Stimulated activated CD4-positive, alpha-beta T cell treated with anti-CD3 and anti-CD28 coated beads, TNF-alpha, amount 100 ng/mL, for 24 hours (primary cell): Measurements from ENCODE around the gene HBZ.
A peak's percentile ranks its signal among the peaks of the same experiment; 100 is the strongest.
"Not testable (repeated sequence)": the region's sequence is repeated elsewhere in the genome, so short reads cannot be mapped to it uniquely, and the experiment has no call there.

Experiments used
- DNase-seq, 3 experiments: peaks; one replicate each; pipeline ENCODE4 v3.0.0-alpha.2; 2020; ENCODE audit warnings: low read depth in 3 of 3

Gene HBZ

DNA sequence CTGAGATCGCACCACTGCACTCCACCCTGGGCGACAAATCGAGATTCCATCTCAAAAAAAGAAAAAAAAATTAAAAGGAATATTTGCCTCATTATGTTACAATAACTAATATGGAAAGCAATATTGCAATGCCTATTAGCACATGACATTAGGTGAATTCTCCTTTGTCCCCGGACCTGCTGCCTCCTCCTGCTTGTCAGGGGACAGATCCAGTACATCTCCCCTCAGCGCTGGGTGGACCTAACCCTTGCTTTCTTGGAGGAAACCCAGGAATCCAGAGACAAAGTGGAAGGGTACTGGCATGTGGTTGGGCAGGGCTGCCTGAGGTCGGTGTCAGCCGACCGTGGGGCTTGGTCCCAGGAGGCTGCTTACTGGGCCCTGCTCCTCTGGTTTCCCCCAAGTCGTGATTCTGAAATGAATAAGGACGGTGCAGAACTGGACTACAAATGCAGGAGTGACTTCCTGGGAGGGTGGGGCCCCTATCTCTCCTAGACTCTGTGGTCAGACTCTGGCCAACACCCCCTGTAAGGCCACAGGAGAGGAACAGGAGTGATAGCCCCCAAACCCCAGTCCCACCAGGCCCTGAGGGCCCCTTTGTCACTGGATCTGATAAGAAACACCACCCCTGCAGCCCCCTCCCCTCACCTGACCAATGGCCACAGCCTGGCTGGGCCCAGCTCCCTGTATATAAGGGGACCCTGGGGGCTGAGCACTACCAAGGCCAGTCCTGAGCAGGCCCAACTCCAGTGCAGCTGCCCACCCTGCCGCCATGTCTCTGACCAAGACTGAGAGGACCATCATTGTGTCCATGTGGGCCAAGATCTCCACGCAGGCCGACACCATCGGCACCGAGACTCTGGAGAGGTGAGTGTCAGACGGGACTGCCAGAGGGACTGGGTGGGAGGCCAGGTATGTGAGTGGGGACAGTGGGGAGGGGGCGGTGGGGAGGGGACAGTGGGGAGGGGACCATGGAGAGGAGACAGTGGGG lies at the start of gene HBZ:
TSS of gene HBZ (plus strand) at position 504 of the 988 bp plus-strand sequence. CDS start at position 770, 266 bp downstream.
- no peak for DNase-seq

DNA sequence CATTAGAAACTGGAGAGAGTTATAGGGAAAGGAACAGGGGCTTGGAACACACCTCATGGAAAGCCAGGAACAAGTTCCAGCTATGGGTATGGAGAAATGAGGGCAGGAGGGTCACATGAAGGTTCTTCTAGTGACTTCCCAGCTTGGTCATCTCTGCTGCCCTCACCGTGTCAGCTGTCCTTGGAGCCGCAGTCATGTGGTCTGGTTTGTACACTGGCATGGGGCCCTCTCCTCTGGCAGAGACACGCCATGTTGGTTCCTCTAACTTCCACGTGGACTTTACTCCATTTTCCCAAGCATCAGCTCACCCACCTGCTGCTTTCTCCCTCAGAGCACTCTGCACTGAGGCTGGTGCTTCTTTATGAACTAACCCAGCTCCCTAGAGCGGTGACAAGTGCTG lies 48.1 kb upstream of the HBZ start:
- no peak for DNase-seq

GRCh38 chr16:104928-105327 lies 47.5 kb upstream of the HBZ start:
- no peak for DNase-seq

DNA sequence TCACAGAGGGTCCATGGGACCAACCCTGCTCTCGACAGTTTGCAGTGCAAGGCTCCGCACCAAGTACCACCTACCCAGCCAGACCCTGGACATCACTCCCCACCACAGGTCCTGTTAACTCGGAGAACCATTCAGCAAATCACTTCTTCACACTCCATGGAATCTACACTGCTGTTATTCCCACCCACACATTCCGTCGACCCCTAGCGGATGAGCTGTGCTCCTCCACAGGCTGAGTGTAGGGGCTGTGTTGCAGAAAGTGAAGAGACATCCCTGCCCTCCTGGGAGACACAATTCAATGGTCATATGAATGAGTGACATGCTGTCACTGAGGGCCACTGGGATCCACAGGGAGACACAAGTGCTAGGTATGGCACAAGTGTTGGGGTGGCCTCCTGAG lies 46.9 kb upstream of the HBZ start:
- DNase-seq = no peak

DNA sequence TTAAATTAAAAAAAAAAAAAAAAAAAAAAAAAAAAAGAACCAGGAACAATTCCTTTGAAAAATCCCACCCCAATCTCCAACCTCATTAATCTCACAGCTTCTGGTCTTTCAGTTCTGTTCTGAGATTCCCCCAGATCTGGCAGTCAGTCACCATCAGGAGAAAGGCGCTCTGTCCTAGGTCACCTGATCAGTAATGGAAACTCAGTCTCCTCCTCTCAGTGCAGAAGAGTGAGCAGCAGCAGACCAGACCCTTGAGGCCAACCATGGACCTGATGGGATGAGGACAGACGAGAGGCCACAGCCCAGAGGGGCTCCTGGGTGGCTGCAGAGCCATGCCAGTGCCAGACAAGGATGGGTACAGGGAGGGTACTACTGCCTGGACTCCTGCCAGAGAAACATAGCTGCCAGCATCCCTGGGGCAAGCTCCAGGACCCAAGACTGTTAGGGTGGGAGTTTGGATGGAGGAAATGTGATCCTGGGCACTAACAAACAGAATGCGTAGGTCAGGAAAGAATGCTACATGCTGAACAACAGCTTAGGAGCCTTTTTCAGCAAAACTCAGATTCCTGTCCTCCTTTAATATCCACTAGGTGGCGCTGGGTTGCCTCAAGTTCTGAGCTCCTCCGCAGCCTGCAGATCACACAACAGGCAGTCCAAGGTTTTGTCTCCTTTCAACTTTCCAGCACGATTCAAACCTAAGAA lies 45.7 kb upstream of the HBZ start:
- DNase-seq = peak in 2 of 3 experiments; percentile 25 to 31

GRCh38 chr16:112153-112840 lies 40.1 kb upstream of the HBZ start:
- no peak for DNase-seq

DNA sequence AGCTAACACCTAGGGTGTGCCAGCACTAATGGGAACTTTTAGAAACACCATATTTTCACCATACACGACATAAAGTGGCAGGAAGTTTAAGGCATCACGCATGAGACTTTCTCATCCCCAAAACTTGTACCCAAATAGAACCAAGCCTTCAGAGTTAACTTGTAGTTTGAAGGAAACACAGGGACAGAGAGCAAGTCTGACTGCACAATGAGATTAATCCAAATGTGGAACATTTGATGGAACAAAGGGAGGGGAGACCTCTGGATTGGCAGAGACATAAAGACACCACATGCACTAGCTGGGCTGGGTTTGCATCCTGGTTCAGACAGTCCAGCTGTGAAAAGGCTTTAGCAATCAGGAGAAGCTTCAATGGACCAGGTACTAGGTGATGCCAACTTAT lies 38.1 kb upstream of the HBZ start:
- no peak for DNase-seq

GRCh38 chr16:116015-116414 lies 36.4 kb upstream of the HBZ start:
- no peak for DNase-seq

- peak; percentile 35 to 62 (median 38) for DNase-seq
These were observed 34.8 kb upstream of the HBZ start for GRCh38 chr16:117379-118365.

DNA sequence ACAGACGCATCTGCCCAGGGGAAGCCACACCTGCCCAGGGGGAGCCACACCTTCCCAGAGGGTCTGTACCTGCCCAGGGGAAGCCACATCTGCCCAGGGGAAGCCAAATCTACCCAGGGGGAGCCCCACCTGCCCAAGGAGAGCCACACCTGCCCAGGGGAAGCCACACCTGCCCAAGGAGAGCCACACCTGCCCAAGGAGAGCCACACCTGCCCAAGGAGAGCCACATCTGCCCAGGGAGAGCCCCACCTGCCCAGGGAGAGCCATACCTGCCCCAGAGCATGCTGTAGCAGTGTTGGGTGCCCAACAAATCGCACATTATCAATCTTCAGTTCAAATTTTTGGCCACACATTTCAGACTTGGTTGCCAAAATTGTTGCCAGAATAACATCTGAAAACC lies 33.6 kb upstream of the HBZ start:
- DNase-seq = no peak

DNA sequence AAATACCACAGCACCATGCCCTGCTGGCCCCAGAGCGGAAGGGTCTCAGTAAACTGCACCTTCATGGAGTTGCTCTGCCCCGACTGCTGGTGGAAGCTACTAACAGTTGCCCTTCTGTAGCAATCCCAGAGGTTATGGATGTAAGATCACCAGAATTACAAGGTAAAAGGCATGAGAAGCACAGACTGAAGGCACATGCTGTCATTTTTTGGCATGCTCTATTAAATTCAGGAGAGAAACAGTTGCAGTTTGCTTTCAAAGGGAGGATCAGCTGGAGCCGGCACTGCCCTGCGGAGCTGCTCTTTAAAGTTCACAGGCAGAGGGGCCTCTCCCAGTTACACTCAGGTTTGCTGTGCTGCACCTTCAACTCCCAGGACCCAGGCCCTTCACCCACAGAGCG lies 33.1 kb upstream of the HBZ start:
- DNase-seq = no peak

GRCh38 chr16:119835-120491 lies 32.5 kb upstream of the HBZ start:
- no peak for DNase-seq

DNA sequence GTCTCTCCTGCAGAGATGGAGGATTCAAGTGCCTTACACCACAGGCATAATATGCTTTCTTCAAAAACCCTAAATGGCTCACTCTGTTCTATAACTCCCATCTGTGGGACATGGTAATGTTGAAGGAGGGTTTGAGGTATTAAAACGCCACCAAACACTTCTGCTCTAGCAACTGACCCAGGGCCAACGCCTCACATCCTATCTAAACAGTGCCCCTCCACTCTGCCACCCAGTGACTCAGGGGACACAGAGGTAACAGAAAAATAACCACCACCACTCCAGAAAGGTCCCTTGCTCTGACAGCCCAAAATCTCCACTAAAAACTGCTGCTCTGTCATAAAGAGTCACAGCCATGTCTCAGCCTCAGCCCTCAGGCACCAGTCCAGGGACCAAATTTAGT lies 31.7 kb upstream of the HBZ start:
- no peak for DNase-seq

GRCh38 chr16:122361-122760 lies 30.1 kb upstream of the HBZ start:
- DNase-seq = no peak

DNA sequence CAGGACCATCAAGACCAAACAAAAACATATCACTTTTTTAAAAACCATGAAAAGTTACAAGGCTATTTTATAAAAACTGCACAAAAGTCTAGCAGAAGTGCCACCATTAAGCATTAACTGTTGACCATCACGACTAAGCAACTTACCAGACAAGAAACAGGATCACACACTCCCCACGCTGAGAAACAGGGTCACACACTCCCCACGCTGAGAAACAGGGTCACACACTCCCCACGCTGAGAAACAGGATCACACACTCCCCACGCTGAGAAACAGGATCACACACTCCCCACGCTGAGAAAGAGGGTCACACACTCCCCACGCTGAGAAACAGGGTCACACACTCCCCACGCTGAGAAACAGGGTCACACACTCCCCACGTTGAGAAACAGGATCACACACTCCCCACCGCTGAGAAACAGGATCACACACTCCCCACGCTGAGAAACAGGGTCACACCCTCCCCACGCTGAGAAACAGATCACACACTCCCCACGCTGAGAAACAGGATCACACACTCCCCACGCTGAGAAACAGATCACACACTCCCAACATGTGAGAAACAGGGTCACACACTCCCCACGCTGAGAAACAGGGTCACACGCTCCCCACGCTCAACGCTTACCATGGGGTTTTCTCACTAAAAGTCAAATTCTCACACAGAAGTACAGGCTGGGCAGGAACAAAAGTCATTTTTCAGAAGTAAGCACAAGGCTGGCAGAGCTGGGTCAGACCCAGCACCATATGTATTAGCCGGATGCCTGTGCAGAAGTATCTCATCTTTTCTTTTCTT lies 28.7 kb upstream of the HBZ start:
- DNase-seq = not testable (repeated sequence)

DNA sequence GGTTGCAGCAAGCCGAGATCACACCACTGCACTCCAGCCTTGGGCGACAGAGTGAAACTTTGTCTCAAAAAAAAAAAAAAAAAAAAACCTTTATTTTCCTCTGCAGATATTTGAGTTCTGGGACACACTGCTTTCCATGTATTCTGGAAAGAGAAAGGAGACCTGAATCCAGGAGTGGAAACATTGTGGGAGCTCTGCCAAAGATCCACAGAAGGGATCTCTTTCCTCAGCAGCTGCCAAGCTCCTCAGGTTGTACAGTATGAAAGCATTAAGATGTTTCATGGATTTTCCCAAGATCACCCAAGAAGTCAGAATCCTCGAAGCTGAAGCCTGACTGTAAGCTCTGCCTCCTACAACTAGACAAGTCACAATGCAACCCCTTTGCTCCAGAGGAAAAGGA lies 27.4 kb upstream of the HBZ start:
- no peak for DNase-seq

- DNase-seq = no peak
These were observed 23.4 kb upstream of the HBZ start for GRCh38 chr16:129075-129474.

DNA sequence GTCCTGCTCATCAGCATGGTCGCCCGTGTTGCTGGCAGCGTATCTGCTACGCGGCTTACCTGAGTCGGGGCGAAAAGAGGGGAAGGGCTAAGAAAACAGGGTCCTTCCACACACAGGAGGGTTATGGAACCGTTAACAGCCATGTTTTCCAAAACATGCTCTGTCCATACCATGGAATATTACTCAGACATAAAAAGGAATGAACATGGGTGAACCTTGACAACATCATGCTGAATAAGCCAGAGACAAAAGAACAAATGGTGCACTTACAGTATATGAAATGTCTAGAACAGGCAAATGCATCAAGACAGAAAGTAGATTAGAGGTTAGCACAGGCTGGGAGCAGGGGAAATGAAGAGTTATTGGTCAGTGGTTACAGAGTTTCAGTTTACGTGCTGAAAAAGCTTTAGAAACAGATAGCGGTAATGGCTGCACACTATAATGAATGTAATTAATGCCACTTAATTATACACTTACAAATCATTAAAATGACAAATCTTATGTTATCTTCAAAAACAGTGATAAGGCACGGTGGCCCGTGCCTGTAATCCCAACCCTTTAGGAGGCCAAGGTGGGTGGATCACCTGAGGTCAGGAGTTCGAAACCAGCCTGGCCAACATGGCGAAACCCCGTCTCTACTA lies 21.8 kb upstream of the HBZ start:
- no peak for DNase-seq

DNA sequence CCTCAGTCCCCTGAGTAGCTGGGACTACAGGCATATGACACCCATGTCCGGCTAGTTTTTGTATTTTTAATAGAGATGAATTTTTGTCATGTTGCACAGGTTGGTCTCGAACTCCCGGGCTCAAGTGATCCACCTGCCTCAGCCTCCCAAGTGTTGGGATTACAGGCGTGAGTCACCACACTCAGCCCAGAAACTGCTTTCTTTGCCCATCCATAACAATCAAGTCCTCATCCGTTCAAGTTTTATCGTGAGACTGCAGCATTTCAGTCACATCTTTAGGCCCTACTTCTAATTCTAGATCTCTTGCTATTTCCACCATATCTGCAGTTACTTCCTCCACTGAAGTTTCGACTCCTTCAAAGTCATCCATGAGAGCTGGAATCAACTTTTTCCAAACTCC lies 20.3 kb upstream of the HBZ start:
- DNase-seq = no peak
